HG03469 (cell line): Measurements from ENCODE around the gene GP1BA.

Source experiments
- ATAC-seq: cut with Tn5 transposase; IDR thresholded peaks from one replicate; pipeline ENCODE4 v1.9.1; 2021; ENCODE audit warnings: mild to moderate bottlenecking, moderate library complexity, moderate number of reproducible peaks; ENCODE audit not compliant: unreplicated experiment

The GP1BA gene

DNA sequence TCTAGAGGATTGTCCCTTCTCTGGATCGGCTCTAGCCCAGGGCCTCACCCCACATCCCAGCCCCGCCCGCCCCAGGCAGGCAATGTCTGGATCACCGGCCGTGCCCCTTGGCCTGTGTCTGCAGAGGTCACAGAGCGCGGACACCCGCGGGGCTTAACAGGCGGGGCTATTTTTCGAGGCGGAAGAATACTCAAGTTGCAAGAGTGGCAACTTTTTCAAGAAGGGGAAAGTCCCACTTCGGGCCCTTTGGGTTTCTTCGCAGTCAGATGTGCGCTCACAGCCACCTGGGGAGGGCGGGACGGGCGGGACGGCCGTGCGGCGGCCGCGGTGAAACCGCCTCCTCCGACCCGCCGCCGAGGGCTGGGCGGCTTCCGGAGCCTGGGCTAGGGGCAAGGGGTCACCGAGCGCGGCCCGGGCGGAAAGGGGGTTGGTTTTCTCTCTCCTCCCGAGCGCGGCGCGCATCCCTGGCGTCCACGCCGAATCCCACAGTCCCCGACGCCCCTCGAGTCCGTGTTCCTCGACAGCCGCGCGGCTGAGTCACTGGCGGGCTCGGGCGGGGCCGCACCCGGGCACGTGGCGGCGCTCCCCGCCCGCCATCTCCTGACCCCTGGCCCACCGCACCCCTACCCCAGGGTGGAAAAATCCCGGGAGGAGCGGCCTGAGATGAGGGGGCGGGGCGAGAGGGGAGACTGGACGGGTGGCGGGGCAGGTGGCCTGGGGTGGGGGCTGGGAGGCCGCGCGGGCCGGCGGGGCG is 17.4 kb downstream of the GP1BA start:
- ATAC-seq: no peak

DNA sequence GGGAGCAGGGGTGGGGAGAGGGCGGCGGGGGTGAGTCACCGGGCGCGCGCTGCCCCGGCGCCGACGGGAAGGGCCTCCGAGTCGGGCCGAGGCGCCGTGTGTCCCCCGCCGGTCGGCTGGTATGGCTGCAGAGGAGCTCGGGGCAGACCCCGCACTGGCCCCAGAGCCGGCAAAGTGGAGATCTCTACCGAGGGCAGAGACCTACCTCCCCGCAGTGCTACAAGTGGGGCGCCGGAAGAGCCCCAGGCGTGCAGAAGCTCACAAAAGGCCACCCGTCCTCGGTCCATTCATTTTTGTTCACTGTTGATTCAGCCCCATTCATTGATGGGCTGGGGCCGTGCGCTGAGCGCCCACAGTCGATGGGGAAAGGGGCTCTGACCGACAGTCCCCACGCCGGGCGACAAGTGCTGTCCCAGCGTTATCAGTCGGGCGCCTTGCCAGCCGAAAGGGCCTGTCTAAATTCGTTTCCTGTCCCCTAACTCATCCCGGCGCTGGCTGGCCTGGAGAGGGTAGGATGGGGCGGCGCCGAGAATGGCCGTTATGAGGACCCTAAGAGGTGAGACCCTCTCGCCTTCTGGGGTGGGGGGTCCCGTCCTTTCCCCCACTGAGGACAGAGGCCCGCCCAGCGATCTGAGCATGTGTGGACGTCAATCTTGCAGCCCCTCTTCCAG is 18.1 kb downstream of the GP1BA start:
- no peak for ATAC-seq

DNA sequence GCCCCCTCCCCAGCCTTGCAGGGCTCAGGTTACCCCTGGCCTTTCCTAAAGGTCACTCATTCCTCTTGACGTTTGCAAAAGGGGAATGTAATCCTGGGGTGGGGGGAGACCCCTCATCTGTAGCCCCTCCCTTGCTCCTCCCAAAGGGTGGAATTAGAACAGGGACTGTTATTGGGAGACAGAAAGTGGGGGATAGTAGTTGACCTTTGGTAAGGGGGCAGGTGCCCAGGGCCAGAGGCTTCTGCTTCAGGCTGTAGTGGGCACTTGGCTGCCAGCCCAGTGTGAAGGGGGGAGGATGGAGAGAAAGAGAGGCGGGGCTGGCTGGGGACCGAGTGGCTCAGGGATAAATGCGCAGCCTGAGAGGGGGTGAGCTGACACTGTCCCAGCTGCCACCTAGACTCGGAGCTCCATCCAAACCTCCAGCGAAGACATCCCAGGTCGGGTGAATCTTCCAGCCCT is 18.7 kb downstream of the GP1BA start, which contains the start of gene ENO3:
ENO3 (plus strand) TSS at position 374 of the 459 bp plus-strand sequence. CDS start 711 bp downstream, outside the sequence.
- ATAC-seq: no peak

DNA sequence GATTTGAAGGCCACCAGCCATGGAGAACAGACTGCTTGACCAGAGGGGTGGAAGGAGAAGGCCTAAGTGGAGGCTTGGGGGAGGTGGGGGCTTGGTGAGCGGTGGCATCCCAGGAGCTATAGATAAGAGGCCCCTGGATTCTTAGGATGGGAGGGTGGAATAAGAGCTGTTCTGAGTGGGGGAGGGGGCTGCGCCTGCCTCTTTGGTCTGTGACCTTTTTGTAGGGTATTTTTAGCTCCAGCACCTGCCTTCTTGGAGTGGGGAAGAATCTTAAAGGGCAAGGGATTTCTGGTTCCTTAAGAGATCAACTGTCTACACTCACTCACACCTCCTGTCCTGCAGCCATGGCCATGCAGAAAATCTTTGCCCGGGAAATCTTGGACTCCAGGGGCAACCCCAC is 19.4 kb downstream of the GP1BA start:
- no peak for ATAC-seq

DNA sequence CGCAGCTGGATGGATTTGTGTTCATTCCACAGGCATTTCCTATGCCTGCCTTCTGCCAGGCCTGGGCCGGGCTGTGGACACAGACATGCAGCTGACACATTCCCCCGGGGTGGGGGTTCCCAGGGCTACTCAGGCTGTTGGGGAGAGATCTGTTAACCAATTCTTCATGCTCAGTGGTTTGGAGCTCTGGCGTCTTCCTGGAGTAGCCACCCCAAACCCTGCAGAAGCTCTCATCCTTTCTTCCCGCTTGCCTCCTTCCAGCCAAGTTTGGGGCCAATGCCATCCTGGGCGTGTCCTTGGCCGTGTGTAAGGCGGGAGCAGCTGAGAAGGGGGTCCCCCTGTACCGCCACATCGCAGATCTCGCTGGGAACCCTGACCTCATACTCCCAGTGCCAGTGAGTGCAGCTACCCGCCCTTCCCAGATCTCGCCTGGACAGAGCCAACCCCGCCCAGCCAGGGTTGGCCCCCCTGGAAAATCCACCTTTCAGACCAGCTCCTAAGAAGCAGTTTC is 21.4 kb downstream of the GP1BA start:
- ATAC-seq: no peak

DNA sequence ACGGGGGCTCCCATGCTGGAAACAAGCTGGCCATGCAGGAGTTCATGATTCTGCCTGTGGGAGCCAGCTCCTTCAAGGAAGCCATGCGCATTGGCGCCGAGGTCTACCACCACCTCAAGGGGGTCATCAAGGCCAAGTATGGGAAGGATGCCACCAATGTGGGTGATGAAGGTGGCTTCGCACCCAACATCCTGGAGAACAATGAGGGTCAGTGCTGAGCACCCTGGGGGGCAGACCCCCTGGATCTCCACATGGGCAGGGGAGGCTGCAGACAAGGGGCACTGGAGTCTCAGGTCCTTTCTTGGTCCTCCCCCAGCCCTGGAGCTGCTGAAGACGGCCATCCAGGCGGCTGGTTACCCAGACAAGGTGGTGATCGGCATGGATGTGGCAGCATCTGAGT is 23.0 kb downstream of the GP1BA start:
- no peak for ATAC-seq

DNA sequence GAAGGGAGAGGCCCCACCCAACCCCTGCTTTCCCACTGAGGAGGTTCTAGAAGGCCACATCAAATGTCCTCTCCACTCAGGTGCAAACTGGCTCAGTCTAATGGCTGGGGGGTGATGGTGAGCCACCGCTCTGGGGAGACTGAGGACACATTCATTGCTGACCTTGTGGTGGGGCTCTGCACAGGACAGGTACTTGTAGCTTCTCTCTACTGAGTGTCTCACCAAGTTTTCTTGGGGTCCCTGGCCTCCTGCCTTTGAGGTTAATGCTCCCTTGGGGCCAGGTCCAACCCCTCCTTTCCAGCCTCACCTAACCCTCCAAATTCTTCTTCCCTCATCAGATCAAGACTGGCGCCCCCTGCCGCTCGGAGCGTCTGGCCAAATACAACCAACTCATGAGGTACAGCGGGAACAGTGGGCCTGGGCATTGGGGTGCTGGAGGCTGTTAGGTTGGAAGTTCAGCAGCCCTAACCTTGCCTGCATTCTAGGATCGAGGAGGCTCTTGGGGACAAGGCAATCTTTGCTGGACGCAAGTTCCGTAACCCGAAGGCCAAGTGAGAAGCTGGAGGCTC is 24.5 kb downstream of the GP1BA start:
- no peak for ATAC-seq

DNA sequence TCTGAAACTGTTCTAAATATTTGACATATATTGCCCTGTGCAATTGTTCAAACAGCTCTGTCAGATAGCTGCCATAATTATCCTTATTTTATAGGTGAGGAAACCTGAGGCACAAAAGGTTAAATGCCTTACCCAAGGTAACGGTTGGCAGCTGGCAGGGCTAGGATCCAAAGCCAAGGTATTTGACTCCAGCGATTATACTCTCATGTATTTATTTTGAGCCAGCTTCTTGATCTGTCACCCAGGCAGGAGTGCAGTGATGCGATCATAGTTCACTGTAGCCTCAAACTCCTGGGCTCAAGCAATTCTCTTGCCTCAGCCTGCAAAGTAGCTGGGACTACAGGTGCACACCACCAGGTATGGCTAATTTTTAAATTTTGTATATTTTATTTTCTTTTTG is 26.0 kb downstream of the GP1BA start:
- ATAC-seq: no peak

DNA sequence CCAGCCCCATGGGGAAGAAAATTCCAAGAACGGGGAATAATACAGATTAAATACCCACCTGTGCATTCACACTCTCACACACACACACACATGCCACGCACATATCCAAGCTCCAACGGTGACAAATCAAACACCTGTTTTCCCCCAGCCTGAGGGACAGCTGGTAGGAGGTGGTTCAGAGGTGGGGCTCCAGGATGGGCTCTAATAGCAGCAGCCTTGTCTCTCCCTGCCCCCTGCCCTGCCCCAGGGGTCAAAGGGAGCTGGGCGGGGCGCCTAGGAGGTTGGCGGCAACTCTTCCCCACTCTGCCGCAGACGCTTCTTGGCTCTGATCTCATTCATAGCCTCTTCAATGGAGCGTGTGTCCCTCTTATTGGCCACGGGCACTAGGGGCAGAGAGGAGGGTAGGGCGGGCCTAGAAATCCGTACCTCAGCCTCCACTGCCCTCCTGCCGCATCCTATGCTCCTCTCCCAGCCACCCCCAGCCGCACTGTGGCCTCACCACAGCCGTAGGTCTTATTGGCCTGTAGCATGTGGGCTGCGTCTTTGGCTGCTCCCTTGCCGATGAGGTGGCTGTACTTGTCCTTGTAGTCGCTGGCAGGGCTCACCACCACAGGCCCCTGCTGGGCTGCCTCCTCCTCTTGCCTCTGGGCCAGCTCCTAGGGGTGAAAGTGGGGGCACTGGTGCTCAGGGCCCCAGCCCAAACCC is 27.3 kb downstream of the GP1BA start:
- no peak for ATAC-seq

DNA sequence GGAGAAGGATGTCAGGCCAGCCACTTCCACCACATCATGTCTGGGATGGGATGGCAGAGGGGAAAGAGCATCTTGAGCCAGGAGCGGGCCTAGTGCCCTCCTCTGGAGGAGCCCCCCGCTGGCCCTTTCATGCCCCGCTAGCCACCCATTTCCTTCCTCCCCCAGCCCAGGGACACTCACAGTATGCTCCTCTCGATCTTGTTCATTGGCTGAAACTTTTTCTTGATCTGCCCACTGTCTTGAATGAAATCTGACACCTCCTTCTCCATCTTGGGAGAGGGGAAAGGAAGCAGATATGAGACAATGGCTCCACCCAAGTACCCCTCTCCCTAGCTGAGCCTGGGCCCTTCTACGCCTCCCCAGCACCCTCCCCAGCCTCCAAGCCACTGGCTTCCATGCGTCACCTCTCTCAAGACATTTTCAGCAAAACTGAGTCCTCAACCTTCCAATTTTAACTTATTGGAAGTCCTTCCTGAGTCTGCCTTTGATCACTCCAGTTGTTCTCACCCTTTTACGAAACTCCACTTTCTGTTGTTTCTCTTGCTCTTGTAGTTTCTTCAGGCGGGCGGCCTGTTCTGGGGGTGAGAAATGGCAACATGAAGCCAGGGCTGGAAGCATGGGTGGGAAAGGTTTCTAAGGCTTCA is 28.3 kb downstream of the GP1BA start:
- ATAC-seq: no peak

DNA sequence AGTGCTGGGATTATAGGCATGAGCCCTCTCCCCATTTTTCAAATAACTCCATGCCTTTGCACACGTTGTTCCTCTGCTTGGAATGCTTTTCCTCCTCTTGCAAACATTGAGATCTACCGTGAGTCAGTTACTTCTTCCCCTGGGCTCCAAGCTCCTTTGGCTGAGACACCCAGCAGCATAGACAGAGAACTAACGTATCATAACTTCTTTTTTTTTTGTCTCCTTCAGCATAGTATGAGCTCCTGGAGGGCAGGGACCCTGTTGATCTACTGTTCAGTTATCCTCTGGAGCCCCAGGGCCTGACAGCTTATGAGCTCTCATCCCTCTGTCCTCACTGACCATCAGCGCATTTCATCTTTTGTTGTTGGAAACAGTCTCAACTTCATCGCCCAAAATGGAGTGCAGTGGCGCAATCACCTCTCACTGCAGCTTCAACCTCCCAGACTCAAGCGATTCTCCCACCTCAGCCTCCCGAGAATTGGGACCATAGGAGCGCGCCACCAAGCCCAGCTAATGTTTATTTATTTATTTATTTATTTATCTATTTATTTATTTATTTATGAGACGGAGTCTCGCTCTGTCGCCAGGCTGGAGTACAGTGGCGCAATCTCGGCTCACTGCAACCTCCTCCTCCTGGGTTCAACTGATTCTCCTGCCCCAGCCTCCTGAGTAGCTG is 33.4 kb downstream of the GP1BA start:
- no peak for ATAC-seq

DNA sequence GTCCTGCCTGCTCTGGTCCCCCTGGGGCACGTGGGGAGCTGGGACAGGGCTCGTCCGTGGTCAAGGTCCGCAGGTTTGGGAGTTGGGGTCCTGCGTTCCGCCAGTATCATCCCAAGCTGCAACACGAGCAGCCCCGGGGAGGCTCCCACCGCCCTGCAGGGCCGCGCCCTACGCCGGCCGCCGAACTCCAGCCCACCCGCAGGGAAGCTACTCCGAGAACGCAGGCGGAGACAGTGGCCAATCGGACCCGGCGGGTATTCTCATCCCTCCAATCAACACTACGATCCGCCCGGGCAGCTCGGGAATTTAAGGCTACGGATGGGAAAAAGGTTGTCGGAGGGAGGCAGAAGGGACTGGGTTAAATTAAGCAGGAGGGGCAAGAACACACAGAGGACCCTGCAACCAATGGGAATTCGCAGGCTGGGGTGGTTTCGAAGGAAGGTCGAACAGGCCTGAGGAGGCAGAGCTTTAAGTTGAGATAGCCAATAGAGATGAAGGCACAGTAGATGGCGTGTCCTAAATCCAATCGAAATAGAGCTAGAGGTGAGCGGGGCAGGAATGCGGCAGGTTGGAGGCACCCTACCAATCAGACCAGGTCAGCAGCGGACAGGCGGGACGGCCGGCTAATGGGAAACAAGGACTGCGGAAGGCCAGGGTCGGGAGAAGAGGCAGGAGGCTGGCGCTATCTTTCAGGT is 34.9 kb downstream of the GP1BA start:
- peak; percentile 67 for ATAC-seq

DNA sequence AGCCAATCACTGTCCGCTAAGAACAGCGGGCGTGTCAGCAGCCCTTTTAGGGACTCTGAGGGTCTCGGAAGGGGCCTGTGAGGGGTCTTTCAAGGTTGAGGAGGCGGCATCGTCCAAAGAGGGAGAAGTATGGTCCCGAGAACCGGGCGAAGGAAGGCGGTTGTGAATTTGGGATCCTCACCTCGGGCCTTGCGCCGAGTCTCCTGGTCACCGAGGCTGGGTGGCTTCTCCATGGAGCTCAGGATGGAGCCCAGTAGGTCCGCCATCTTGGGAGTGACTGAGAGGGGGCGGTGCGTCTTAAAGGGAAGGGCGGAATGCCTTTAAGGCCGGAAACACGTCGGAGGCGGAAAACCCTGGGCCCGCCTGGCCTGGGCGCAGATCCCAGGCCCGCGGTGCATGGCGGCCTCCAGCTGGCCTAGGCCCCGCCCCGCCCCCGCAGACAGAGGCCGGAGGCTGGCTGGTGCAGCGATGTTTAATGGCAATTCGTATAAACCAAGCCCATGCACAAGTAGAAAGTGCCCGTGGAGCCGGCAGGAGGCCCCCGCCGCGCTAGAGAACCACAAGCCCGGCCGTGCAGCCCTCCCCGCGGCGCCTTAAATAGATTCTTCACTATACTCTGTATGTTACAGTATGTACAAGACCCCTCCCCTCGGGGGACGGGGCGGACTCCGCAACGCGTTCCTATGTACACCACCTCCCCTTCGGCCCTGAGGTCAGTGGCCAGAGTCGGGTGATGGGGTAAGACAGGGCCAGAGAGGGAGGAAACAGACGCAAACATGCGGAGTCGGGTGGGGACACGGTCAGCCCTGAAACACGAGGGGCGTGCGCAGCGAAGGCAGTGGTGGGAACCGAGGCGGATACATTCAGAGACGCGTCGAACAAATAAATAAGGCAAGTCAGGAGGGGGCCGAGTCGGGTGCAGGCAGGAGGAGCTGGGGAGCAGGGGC is 35.7 kb downstream of the GP1BA start, which contains the start of gene SPAG7:
SPAG7 (minus strand) TSS at position 279 of the 947 bp plus-strand sequence; CDS start at position 266, 13 bp downstream.
- ATAC-seq: peak; percentile 32

DNA sequence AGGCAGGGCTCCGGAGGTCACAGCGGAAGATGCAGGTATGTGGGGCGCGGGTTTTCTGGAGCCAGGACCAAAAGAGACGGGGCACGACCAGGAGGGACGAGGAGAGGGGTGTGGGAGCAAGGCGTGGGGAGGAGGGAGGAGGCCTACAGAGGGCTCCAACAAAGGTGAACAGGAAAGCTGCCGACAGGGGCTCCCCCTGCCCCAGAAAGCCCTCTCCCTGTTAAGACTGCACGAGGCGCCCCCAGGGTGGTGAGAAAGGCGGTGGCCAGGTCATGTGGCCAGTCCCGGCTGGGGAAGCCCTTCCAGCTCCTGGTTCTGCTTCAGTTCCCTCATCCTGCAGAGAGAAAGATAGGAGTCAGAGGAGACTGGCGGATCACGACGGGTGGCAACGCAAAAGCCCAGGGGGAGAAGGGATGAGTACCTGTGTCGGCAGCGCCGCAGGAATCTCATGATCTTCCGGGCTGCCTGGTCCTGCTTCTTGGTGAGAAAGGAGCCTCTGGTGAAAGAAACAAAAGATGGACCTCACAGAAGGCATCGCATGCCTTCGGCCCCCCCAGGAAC is 36.5 kb downstream of the GP1BA start:
- ATAC-seq: no peak

DNA sequence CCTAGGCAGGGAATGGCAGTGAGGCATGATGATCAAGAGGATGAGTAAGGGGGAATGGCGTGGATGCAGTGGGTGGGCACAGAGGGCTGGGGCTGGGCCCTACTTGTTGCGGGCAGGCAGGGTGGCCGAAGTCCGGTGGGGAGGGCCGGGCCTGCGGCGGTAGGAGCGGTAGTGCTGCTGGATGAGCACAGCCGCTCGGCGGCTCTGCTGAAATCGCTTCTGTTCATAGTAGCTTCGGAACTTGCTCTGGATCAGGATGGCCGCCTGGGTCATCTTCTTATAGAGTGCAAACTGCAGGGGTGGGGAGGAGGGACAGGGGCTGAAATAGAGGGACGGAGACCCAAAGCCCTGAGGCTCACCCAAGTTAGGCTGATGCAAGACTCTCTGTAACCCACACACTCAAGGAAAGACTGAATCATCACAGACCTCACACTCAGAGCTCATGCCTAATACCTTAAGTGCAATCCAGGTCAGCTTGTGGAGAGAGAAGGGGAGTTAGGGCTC is 37.0 kb downstream of the GP1BA start:
- ATAC-seq: no peak

DNA sequence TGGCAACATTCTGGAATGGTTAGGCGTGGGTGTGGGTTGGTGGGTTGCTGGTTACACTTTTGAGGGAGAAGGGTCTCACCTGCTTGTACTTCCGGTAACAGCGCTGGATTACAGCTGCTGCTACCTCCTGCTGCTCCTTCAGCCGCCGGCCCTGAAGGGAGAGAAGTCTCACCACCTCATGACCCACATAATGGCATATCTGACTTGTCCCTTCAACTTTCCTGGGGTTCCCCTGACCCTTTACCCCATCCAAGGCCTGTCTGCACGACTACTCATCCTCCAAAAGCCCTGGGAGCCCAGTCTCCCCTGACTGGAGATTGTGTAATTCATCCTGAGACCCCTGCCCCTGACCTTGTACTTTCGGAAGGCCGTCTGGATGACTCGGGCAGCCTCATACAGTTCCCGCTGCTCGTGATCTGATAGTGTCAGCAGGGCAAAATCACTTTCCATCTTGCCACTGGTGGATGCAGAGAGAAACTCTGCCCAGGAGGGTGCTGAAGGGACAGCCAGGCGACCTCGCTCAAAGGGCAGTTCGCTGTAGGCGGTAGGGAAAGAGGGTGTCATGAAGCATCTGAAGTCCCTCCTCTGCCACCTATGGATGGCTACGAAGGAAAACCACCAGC is 37.6 kb downstream of the GP1BA start:
- no peak for ATAC-seq

DNA sequence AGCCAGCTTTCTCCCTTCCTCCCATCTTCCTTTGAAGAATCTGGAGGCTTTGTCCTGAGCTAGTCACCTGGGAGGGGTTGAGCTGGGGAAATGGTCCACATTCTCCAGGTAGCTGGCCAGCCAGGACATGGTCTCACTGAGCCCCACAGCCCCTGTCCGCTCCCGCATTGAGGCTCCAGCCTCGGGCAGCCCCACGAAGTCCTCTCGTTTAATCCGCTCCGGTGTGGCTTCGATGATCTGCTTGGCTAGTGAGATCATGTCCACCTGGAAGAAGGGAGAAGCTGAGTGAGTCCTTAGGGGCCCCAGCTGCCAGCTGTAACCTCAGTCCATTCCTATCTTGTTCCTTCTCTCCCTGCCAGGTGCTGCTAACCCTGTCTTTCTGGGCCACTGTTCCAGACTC is 38.2 kb downstream of the GP1BA start:
- ATAC-seq: no peak
